Measurements from ENCODE around the gene OBP2B. TPM values are rescaled to one million over a fixed set of nuclear protein-coding genes. Genes with fewer than 3 reads are reported as not detected.

The OBP2B gene
- total and polyA plus RNA-seq, 9 of the 15 experiments (the other 6 are each of a cell fraction or from before 2014, with no cell fraction given), result not detected

DNA sequence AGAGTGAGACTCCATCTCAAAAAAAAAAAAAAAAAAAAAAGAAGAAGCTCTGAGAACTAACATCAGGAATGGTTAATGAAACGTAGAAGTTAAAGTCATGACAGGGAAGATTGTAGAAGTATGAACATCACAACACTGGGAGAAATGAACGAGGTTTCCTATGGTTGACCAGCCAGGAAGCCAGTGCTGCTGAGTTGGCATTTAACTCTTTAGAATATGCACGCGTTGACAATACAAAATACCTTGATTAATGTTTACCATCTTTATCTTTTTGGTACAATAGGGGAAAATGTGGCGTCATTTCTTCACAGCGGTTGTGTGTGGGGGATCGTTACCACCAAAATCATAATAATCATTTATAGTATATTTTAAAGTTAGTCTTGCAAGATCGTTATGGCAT, 33.9 kb upstream of the OBP2B start:
- no peak overlapping the region for H3K4me3 ChIP-seq
- H3K79me2 ChIP-seq (ENCODE audit: control insufficient read depth, insufficient read depth, low read length), result no peaks in the 10 kb centered on the region
- intact Hi-C loops (cut with micrococcal nuclease) (no loop called here), in situ Hi-C loops (cut with MboI) (no loop called here)
- H3K9ac ChIP-seq (ENCODE audit: insufficient read depth in 1 of 2, low read depth in 2 of 2, low read length in 2 of 2), result no peak overlapping the region
- H3K4me1 ChIP-seq (replicated peaks in 1 of 2; ENCODE audit: control insufficient read depth in 2 of 2, insufficient read depth in 2 of 2, low read length in 2 of 2), result peaks cover 6 to 39% of the 10 kb centered on the region in 2 experiments
- H3K27ac ChIP-seq (ENCODE audit: extremely low read depth, low read depth, low read length), result no peak overlapping the region
- H3K9me3 ChIP-seq (replicated peaks; ENCODE audit: control insufficient read depth, insufficient read depth, low read depth, low read length), result no peaks in the 10 kb centered on the region
- H3K4me2 ChIP-seq (ENCODE audit: insufficient read depth, low read length), result no peak overlapping the region
- DNase-seq (ENCODE audit: extremely low read depth in 1 of 4, low spot score in 3 of 4) (no peak), FAIRE-seq (no peak), ATAC-seq (no peak)
- no TSS peak for BruUV-seq (replicated peaks)
- WGBS (ENCODE audit: insufficient coverage, low coverage, missing lambda C conversion rate), result 73% methylated on average over 8 of the region's 8 CpGs
- CTCF ChIA-PET (ENCODE audit: low intra/inter-chr PET ratio), result no interaction called here
- H3K27me3 ChIP-seq (ENCODE audit: control insufficient read depth in 2 of 2, insufficient read depth in 2 of 2, low read length in 2 of 2), result no peaks in the 10 kb centered on the region
- H3K36me3 ChIP-seq (ENCODE audit: control insufficient read depth, insufficient read depth, low read length), result no peaks in the 10 kb centered on the region
- H3K9me1 ChIP-seq (ENCODE audit: control insufficient read depth, insufficient read depth, low read length), result no peaks in the 10 kb centered on the region
- POLR2A ChIA-PET, result no interaction called here
- peak; percentile 27; the same call in 1 of the 2 replicates for TF ChIP-seq MAFG (tag; conservative IDR thresholded peaks at IDR 0.05)
- TF ChIP-seq MAFF (IDR thresholded peaks at IDR 0.05; ENCODE audit: low read length), result peak; percentile 59
- TF ChIP-seq, protein P1, sequence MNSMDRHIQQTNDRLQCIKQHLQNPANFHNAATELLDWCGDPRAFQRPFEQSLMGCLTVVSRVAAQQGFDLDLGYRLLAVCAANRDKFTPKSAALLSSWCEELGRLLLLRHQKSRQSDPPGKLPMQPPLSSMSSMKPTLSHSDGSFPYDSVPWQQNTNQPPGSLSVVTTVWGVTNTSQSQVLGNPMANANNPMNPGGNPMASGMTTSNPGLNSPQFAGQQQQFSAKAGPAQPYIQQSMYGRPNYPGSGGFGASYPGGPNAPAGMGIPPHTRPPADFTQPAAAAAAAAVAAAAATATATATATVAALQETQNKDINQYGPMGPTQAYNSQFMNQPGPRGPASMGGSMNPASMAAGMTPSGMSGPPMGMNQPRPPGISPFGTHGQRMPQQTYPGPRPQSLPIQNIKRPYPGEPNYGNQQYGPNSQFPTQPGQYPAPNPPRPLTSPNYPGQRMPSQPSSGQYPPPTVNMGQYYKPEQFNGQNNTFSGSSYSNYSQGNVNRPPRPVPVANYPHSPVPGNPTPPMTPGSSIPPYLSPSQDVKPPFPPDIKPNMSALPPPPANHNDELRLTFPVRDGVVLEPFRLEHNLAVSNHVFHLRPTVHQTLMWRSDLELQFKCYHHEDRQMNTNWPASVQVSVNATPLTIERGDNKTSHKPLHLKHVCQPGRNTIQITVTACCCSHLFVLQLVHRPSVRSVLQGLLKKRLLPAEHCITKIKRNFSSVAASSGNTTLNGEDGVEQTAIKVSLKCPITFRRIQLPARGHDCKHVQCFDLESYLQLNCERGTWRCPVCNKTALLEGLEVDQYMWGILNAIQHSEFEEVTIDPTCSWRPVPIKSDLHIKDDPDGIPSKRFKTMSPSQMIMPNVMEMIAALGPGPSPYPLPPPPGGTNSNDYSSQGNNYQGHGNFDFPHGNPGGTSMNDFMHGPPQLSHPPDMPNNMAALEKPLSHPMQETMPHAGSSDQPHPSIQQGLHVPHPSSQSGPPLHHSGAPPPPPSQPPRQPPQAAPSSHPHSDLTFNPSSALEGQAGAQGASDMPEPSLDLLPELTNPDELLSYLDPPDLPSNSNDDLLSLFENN (IDR thresholded peaks at IDR 0.05; ENCODE audit: low read depth in 2 of 2, low read length in 2 of 2), result no peak
- peak; percentile 56 for TF ChIP-seq C11orf30 (IDR thresholded peaks at IDR 0.05; ENCODE audit: low read depth)
- peak; percentile 72 for TF ChIP-seq ZNF316 (IDR thresholded peaks at IDR 0.05)
- TF ChIP-seq MAFK (IDR thresholded peaks at IDR 0.05; ENCODE audit: low read length), result peak; percentile 31; the same call in 1 of the 2 replicates
- no peaks in the 10 kb centered on the region for H4K20me1 ChIP-seq (replicated peaks; ENCODE audit: control insufficient read depth, insufficient read depth, low read length)
- H2AFZ ChIP-seq (ENCODE audit: low read depth, low read length), result no peak overlapping the region

Measured in K562 (cell line).